GM18520 (cell line): ENCODE results near the gene FXR2.

Source experiments
- ATAC-seq: cut with Tn5 transposase; IDR thresholded peaks from one replicate; pipeline ENCODE4 v1.9.1; 2021; ENCODE audit not compliant: unreplicated experiment

Gene FXR2

DNA sequence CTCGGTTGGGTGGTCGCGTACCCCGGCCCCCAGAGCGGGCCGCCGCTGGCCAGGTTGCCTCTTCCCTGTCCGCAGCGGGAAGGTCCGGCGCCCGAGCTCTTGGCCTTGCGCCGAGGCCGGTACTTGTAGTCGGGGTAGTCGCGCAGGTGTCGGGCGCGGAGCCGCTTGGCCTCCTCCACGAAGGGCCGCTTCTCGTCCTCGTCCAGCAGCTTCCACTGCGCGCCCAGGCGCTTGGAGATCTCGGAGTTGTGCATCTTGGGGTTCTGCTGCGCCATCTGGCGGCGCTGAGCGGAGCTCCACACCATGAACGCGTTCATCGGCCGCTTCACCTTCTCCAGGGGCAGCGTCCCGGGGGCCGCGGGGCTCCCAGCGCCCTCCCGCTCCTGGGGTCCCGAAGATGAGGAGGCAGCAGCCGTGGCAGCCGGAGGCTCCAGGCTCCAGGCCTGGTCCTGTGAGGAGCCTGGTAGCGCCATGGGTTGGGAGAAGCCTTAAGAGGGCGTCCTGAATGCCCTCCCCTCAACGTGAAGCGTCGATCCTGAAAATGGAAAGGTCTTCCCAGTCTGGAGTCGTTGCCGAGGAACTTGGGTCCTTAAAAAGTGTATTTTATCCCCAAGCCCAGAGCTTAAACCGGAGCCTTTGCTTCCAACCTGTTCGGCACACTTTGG, 25.4 kb downstream of the FXR2 start:
- ATAC-seq, result no peak

DNA sequence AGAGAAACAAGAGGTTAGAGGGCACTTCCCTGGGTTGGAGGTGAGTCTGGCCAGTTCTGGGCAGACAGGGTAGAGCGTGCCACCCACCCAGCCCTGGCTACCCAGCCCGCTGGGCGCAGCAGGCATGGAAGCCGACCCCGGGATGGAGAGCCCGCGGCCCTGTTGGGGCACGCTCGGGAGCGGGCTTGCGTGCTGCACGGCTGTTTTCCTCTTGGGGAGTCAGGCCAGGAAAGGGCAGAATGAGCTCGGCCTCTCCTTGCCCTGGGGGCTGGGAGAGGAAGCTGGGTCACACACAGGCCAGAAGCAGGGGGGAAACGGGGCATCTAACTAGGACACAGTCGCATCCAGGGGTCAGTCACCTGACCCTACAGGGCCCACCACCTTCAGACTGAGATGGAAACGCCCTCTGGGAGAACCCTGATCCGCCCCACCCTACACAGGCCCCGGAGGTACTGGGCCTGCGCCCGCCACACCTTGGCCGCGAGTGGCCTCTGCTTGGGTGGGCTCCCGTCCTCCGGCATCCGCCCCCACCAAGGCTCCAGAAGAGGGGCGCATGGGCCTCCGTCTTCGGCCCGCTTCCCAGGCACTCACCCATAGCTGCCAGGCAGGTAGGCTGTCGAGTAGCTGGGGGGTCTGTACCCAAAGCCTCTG, 26.0 kb downstream of the FXR2 start:
- no peak for ATAC-seq

DNA sequence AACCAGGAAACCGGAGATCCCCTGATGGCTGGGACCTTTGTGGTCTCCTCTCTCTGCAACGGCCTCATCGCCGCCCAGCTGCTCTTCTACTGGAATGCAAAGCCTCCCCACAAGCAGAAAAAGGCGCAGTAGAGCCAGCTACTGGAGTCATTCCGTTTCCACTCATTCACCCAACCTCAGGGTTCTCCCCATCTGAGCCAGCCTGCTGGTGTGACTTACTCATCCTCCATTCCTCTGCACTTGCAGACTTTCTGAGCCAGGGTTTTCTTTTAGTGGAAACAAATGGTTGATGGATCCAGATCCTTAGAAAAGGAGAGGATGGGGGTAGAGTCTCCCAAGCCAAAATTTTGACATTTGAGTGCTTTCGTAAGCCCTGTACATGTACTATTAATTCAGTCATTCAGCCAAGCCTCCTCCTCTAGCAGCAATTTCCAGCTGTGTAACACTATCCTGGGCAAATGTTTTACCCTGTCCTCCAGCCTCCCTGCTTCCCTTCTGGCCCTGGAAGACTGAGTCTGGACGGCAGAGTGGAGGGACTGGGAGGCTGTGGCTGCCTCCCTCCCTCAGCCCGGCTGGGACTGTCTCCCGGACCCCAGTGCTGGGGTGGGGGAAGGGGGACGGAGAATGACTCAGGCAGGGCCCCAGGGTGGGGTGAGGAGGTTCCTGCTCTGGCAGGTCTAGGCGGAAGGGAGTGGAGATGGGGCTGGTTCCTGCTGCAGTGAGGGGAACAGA, 27.1 kb downstream of the FXR2 start:
- no peak for ATAC-seq

DNA sequence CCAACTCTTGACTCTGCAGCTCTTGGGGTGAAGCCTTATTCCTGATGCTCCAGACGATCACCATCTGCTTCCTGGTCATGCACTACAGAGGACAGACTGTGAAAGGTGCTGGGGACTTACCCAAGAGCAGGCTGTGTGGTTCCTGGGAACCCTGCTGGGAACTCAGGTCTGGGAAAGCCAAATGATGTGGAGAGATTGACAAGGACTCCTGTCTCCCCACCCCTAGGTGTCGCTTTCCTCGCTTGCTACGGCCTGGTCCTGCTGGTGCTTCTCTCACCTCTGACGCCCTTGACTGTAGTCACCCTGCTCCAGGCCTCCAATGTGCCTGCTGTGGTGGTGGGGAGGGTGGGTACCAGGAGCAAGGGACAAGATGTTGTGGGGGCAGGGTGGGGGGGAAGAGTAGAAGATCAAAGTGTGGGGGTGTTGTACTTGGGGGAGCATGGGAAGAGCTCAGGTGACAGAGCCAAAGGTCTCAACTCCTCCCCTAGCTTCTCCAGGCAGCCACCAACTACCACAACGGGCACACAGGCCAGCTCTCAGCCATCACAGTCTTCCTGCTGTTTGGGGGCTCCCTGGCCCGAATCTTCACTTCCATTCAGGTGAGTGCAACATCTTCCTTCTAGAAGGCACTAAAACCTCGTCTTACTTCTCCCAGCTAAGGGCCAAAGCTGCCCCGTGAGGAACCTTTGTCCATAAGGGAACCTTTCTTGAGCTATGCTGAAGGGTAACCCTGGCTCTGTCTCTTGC, 27.9 kb downstream of the FXR2 start:
- ATAC-seq, result no peak

DNA sequence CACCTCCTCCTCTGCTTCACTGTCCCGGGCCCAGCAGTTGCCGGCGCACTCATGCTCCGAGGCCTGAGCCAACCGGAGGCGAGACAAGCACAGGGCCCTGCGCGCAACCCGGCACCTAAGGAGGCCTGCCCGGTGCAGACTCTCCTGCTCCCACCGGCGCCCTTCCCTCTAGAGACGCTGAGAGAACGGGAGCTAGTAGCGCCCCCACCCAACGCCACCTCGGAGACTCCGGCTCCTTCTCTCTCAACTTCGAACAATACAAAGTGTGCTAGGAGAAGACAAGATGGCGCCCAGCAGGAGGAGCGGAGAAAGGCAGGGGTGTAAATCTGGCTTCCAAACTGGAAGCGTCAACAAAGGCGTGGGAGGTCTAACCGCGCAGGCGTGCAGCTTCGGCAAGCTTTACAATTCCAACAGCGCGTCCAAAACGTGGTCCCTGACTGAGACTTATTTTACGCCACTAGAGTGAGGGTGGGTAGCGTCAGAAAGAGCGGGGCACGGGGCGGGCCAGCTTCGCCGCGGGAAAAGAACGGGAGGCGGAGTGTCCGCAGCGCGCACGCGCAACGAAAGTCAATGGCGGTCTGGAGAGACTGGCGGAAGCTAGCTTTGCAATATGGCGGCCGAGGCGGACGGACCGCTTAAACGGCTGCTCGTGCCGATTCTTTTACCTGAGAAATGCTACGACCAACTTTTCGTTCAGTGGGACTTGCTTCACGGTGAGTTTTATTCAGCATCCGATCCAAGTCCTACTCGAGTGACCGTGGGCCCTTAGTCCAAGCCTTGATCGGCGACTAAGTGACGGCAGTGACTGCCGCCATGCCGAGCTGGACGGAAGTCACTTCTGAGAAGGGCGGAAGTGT, 31.2 kb downstream of the FXR2 start, which contains the start of gene MPDU1:
Gene MPDU1 (plus strand): TSS at position 600 of the 857 bp plus-strand sequence. CDS start 11 bp downstream, at position 611.
- peak; percentile 61 for ATAC-seq

DNA sequence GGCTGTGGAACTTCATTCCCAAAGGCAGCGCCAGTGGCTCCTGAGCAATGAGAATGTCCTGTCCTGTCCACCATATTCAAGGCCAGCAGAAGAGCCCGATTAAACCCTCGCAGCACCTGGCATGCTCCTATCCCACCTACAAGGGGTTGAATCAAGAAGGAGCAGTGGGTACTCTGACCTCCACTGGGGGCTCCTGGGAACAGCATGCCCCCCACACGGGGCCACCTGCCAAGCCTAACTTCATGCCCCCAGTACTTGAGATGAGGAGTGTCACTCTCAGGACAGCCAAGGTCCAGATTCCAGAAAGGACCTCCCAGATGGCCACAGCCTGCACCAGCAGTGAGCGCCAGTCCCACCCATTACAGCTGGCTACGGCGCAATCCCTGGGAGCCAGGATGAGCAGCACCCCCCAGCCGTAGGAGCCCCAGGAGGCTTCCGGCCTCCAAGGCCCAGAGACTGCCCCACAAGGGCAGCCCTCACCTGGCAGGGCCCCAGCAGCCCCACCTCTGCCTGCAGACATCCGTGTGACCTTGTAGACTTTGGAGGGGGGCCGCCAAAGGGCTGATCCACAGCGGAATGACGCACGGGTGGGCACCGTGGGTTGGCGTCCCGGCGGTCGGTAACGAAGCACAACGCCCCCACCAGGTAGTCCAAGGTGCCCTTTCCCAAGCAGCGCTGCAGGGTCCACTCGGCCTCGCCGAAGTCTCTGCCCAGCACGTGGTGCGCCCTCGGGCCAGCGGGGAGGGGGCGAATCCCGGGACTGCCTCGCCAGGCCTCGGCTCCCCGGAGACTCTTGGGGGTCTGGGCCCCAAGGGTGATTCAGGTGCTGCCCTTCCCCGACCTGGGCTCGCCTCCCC, 32.1 kb downstream of the FXR2 start:
- ATAC-seq, result no peak

DNA sequence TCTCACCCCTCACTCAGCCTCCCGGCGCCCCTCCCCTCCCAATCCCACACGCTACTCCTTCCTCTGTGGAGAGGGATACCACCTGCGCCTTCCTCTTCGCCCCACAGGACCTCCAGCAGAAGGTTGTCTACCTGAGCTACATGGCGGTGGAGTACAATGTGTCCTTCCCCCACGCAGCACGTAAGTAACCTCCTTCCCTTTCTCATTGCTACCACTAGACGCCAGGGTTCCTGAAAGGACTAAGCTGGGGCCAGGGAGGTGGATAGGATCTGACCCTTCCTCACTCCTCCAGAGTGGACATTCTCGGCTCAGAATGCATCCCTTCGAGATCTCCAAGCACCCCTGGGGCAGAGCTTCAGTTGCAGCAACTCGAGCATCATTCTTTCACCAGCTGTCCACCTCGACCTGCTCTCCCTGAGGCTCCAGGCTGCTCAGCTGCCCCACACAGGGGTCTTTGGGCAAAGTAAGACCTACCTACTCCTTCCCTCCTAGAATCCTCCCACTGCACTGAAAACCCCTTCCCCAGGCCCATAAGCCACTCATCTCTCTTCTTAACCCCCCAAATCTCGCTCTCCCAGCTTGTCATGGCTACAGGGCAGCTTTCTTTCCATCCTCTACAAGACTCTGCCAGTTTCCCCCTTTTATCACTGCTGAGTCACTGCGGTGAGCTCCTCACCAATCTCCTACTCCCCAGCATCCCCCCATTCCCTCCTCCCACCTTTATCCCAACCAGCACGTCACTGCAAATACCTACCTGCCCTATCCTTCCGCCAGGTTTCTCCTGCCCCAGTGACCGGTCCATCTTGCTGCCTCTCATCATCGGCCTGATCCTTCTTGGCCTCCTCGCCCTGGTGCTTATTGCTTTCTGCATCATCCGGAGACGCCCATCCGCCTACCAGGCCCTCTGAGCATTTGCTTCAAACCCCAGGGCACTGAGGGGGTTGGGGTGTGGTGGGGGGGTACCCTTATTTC, 33.8 kb downstream of the FXR2 start:
- no peak for ATAC-seq

DNA sequence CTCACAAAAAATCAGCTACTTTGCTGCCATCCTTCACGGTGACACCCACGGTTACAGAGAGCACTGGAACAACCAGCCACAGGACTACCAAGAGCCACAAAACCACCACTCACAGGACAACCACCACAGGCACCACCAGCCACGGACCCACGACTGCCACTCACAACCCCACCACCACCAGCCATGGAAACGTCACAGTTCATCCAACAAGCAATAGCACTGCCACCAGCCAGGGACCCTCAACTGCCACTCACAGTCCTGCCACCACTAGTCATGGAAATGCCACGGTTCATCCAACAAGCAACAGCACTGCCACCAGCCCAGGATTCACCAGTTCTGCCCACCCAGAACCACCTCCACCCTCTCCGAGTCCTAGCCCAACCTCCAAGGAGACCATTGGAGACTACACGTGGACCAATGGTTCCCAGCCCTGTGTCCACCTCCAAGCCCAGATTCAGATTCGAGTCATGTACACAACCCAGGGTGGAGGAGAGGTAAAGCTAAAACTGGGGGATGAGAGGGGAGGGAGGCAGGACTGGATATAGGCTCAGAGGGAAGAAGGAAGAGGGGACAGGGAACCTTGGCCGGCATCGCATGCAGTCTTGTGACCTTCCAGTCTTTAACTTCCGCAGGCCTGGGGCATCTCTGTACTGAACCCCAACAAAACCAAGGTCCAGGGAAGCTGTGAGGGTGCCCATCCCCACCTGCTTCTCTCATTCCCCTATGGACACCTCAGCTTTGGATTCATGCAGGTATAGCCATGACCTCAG, 34.7 kb downstream of the FXR2 start:
- ATAC-seq, result no peak

DNA sequence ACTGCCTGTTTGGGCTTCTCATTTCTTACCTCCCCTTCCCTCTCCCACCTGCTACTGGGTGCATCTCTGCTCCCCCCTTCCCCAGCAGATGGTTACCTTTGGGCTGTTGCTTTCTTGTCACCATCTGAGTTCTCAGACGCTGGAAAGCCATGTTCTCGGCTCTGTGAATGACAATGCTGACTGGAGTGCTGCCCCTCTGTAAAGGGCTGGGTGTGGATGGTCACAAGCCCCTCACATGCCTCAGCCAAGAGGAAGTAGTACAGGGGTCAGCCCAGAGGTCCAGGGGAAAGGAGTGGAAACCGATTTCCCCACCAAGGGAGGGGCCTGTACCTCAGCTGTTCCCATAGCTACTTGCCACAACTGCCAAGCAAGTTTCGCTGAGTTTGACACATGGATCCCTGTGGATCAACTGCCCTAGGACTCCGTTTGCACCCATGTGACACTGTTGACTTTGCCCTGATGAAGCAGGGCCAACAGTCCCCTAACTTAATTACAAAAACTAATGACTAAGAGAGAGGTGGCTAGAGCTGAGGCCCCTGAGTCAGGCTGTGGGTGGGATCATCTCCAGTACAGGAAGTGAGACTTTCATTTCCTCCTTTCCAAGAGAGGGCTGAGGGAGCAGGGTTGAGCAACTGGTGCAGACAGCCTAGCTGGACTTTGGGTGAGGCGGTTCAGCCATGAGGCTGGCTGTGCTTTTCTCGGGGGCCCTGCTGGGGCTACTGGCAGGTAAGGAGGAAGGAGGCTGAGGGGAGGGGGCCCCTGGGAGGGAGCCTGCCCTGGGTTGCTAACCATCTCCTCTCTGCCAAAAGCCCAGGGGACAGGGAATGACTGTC, 35.5 kb downstream of the FXR2 start, which contains the start of gene CD68:
Gene CD68 (plus strand): TSS at position 638 of the 833 bp plus-strand sequence. CDS start 40 bp downstream, at position 678.
- no peak for ATAC-seq

DNA sequence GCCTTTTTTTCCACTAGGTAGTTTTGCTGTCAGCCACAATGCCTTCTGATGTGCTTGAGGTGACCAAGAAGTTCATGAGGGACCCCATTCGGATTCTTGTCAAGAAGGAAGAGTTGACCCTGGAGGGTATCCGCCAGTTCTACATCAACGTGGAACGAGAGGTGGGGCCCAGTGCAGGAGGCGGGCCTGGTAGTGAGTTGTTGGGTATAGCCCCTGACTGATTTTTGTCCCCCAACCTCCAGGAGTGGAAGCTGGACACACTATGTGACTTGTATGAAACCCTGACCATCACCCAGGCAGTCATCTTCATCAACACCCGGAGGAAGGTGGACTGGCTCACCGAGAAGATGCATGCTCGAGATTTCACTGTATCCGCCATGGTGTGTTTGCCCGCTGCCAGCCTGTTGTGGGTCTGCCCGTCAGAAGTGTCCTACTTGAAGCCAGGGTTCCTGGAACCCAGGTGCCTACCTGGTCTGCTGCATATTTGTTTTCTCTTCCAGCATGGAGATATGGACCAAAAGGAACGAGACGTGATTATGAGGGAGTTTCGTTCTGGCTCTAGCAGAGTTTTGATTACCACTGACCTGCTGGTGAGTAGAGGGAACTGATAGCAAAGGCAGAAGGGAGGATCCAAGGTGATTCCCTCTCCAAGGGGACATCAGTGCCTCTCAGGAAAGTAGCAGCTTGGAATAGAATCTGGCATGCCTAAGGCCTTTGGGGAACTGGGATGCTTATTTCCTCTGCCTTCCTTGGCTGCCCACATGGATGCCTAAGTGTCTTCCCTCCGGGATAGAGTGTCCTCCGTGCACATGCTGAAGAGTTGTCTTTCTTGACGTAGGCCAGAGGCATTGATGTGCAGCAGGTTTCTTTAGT, 37.1 kb downstream of the FXR2 start:
- ATAC-seq, result no peak

DNA sequence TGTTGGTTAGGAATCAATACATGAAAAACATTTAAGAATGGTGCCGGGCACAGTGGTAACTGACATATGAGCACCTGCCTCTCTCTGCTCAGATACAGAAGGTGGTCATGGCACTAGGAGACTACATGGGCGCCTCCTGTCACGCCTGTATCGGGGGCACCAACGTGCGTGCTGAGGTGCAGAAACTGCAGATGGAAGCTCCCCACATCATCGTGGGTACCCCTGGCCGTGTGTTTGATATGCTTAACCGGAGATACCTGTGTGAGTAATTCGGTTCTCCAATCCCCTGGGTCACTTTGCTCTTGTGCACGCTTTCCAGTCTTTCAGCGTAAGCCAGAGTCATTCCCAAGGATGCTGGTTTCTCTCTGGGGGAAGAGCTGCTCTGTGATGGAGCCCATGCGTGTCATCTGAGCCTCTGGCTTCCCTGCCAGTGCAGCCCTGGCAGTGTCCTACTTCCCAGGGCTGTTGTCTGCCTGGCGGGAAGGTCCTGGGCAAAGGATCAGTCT, 38.2 kb downstream of the FXR2 start:
- ATAC-seq, result no peak

DNA sequence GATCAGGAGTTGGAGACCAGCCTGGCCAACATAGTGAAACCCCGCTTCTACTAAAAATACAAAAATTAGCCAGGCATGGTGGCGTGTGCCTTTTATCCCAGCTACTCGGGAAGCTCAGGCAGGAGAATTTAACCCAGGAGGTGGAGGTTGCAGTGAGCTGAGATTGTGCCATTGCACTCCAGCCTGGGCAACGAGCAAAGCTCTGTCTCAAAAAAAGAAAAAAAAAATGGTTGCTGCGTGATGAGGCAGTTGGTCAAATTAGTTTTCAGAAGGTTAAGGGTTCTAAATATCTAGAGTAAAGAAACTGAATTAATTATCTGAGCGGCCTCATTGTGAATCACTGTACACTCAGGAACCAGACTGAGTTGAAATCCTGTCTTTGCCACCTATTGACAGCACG, 38.7 kb downstream of the FXR2 start:
- ATAC-seq, result no peak

DNA sequence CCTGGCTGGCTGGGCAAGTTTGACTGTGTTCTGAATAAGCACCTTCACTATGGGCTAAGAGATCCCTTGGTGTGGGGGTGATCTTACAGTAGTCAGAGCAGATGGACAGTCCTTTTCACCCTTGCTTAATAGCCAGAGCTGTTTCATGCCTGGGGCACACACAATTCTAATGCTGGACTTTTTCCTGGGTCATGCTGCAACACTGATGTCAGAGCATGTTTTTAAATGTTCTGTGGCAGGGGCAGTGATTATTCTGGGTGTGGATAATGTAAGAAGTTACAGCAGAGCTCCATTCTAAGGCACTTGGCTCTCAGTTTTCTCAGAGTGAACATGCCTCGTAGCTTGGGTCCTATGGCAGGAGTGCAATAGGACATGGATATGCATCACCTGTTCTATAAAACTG, 39.2 kb downstream of the FXR2 start:
- ATAC-seq, result no peak

DNA sequence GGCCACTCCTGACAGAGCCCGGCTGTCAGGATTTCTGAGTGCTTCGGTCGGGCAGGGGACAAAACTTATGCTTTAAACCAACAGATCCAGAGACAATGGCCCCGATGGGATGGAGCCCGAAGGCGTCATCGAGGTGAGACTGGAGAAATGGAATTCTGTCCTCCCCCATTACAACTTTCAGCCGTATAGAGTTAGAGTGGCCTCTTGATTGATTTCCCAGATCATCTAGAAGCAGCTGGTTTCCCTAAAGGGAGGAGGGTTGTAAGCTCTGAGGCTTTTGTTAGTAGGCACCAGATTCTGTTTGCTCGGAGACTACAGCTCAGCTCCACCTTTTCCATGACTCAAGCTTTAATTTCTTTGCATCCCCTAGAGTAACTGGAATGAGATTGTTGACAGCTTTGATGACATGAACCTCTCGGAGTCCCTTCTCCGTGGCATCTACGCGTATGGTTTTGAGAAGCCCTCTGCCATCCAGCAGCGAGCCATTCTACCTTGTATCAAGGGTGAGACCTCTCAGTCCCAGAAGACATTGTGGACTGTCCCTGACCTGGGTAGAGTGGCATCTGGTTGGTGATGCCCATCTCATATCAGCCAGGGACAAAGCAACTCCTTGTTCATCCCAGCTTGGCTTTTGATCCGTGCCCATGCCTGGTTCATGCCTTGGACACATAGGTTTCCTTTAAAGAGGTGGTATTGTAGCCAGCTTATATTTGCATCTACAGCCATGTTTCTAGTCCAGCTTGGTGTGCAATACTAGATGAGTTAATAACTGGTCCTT, 40.3 kb downstream of the FXR2 start:
- no peak for ATAC-seq
